SU-DHL-6 (cell line): ENCODE results near the gene STARD5.

Experiments
- CTCF ChIP-seq: fragments of 200-600 bp; sonication (generic); IDR thresholded peaks from one replicate; pipeline ENCODE4 v1.5.1; 2017; ENCODE audit warnings: antibody characterized with exemption, mild to moderate bottlenecking, low read length, moderate library complexity; ENCODE audit not compliant: insufficient read depth, poor library complexity, severe bottlenecking
- EZH2phosphoT487 ChIP-seq: fragments of 200-600 bp; sonication (generic), shearing (Covaris generic); conservative IDR thresholded peaks from 2 replicates; pipeline ENCODE4 v1.6.1; 2018; ENCODE audit warnings: mild to moderate bottlenecking, antibody characterized with exemption, low read length, moderate library complexity, mixed read lengths

- TF ChIP-seq EZH2phosphoT487 (no peak), CTCF (no peak)
These were observed 22.0 kb downstream of the STARD5 start for GRCh38 chr15:81301815-81302399.
